ENCODE measurements around the gene KCTD13.
"Not testable (repeated sequence)": the region's sequence is repeated elsewhere in the genome, so short reads cannot be mapped to it uniquely, and the experiment has no call there.

The KCTD13 gene, protein sequence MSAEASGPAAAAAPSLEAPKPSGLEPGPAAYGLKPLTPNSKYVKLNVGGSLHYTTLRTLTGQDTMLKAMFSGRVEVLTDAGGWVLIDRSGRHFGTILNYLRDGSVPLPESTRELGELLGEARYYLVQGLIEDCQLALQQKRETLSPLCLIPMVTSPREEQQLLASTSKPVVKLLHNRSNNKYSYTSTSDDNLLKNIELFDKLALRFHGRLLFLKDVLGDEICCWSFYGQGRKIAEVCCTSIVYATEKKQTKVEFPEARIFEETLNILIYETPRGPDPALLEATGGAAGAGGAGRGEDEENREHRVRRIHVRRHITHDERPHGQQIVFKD

DNA sequence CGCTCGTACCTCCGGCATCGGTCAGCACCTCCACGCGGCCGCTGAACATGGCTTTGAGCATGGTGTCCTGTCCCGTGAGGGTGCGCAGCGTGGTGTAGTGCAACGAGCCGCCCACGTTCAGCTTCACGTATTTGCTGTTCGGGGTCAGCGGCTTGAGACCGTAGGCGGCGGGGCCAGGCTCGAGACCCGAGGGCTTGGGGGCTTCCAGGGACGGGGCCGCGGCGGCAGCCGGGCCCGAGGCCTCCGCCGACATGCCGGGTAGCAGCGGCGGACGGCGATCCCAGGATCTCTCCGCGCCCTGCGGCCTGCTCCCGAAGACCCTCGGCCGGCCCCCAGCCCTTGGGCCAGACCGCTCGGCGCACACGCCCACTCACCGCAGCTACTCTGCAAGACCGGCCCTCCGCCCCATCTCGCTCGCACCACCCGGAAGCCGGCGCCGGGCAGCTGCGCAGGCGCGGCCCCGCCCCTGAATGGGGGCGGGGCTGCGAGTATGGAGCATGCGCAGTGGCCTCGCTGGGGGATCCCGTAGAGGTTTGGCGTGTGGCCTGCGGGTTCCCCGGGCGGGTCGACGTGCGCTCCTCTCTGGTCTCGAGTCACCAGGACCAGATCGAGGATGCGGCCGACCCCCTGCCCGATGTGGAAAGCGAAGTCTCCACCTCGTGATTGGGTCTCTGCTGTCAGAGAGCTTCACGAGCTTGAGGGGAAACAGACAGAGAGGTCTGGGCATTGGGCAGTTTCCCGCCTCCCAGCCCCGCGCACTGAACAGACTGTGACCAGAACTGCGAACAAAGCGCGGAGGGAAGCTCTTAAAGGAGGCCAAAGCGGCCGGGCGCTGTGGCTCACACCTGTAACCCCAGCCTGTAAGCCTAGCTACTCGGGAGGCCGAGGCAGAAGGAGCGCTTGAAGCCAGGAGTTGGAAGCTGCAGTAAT, at the start of gene KCTD13:
Gene KCTD13, minus strand, starts transcription at position 446 of the 930 bp plus-strand sequence. Its CDS starts 193 bp downstream, at position 253.
- peak; percentile 94 for DNase-seq (ENCODE audit: low read depth, low spot score)

DNA sequence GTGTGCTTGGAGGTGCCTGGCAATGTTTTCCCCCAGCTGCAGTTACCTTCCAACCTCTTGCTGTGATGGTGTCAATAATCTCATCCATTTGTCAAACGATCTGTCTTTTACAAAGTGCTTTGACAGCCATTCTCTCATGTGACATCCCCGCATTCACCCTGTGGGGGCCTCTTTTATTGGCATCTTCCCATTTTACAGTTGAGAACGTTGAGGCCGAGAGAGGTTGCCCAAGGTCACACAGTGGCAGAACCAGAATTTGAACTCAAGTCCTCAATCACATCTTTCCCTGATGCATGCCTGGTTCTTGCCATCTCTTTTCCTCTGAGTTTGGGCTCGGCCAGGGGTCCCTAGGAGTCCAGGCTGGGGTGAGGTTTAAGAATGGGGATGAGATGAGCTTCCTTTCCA, 49.1 kb upstream of the KCTD13 start:
- no peak for DNase-seq (ENCODE audit: low read depth, low spot score)

DNA sequence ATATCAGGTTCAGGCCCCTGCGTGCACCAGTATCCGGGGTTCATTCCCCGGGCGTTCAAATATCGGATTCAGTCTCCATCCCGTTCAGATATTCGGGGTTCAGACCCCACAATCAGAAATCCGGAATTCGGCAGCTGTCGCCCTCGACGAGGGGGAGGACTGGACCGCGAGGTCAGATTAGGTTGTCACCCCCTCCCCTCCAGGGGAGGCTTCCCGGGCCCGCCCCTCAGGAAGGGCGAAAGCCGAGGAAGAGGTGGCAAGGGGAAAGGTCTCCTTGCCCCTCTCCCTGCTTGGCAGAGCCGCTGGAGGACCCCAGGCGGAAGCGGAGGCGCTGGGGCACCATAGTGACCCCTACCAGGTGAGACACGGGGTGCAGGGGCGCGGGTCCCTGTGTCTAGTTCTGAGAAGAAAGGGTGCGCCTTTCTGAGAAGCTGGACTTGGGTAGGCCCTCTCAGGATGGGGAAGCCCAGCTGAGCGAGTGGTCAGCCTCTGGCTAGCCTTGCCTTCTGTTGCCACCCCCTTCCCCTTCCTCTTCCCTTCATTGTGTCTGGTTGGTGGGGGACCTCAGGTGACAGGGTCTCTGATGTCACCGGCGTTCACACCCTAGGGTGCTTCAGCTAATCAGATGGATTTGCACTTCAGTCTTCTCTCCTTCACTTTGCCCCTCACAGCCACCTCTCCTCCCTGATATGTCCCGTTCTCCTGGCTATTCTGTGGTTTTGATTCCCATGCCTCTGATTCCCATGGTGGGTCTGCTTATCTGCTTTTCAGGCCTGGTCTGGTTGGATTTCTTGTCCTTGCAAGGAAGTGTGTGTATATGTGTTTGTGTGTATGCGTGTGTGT, 48.5 kb upstream of the KCTD13 start:
- peak; percentile 27 for DNase-seq (ENCODE audit: low read depth, low spot score)

DNA sequence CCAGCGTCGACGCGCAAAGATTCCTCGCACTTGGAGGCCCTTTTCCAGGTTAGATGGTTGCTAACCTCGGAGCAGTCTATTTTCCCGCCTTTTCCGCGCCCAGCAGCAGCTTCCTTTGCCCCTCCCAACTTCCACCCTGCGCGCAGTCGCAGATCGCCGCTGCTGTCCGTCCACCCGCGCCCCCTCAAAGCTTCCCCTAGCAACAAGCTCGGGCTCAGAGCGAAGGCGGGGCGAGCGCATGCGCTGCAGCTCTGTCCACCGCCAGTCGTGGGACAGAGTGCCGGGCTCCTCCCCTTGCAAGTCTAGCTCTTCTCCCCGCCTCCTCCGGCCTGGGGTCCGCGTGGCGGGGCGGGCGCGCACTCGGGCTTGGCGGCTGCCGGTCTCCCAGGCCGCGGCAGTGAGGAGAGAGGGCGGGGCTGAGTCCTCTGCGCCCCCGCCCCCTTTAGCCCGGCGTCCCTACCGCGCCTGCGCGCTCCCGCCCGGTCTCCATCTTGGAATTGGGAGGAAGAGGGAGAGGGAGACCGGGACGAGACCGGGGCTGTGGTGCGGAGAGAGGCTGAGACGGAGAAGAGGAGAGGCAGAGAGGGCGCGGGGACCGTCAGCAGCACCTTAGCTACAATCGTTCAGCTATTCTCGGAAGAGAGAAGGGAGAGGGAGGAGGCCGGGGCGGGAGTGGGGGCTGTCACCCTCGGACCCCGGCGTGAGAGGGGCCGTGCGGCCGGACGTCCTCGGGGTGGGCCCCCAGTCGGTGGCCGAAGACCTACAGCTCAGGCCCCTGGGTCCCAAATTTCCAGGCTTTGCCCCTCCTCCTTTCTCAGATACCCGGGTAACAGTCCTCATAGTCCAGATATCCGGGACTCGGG, 47.6 kb upstream of the KCTD13 start, which contains the start of gene TAOK2:
Gene TAOK2, plus strand, starts transcription at position 485 of the 863 bp plus-strand sequence. CDS start 3,905 bp downstream, outside the sequence.
- peak; percentile 100 for DNase-seq (ENCODE audit: low read depth, low spot score)

DNA sequence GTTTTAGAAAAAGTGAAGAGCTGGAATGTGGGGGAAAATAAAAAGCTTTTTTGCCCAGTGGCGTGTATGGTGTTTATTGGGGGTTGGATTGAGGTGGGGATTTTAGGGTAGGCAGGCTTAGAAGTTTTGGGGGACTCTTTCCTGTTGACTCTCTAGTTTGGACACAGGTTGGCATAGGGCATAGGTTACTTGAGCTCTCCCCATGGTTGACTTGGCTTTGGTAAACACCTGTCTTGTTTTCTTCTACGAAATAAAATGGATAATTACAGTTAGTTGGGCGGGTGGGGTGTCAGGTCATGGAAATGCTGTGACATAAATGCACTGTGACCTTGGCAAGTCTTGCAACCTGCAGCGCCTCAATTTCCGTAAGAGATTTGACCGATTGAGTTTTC, 47.0 kb upstream of the KCTD13 start:
- DNase-seq (ENCODE audit: low read depth, low spot score) = no peak

DNA sequence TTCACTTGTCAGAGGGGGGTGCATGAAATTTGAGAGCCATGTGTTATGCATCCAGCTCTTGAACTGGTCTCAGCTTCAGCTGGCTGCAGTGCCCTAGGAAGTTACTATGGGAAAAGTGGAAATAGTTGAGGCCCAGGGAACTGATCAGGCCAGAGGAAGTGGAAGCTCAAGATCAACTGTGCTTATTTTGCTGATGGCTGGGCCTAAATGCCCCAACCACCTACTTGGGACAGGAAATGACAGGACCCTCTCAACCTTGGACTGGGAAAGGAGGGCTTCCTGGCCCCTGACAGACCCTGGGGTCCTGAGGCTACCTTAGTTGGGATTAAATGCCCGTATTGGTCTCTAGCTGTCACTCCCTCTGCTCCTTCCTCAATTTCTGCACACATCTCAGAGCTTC, 46.5 kb upstream of the KCTD13 start:
- no peak for DNase-seq (ENCODE audit: low read depth, low spot score)

DNA sequence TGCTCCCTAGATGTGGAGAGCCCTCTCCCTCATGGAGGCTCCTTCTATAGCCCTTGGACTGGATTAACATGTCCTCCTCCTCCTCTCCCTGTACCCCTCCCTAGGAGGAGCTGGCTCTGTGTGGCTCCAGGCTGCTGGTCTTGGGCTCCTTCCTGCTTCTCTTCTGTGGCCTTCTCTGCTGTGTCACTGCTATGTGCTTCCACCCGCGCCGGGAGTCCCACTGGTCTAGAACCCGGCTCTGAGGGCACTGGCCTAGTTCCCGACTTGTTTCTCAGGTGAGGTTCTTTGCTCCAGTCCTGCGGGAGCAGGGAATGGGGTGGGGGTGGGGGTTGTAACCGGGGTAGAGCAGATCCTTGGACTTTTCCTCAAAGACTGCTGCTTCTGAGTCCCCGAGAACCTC, 45.3 kb upstream of the KCTD13 start:
- no peak for DNase-seq (ENCODE audit: low read depth, low spot score)

DNA sequence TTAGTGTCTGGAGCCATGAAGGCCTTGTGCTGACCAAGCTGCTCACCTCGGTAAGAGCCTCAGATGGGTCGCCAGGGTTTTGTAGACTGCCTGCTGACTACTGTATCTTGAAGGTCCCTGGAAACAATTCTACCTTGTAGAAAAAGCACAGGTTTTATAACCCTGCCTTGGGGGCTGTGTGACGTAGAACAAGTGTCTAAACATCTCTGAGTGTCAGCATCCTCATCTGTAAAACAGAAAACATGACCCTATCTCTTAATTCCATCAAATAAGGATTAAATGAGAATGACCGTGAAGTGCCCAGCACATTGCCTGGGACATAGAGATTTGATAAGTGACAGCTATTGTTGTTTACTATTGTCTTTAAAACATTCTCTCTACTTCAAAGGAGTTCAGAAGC, 42.2 kb upstream of the KCTD13 start:
- DNase-seq (ENCODE audit: low read depth, low spot score) = no peak

DNA sequence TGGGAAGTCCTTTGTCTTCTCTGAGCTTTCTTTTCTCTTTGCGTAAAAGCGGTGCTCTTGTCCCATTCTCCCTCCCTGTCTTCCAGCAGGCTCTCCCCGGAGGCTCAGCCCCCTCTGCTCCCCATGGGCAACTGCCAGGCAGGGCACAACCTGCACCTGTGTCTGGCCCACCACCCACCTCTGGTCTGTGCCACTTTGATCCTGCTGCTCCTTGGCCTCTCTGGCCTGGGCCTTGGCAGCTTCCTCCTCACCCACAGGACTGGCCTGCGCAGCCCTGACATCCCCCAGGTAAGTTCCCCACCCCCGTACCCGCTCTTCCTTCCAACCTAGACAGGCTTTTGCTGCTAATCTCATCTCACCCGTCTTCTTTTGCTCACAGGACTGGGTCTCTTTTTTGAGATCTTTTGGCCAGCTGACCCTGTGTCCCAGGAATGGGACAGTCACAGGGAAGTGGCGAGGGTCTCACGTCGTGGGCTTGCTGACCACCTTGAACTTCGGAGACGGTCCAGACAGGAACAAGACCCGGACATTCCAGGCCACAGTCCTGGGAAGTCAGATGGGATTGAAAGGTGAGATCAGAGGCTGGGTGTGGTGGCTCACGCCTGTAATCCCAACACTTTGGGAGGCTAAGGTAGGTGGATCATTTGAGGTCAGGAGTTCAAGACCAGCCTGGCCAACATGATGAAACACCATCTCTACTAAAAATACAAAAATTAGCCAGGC, 37.2 kb upstream of the KCTD13 start:
- DNase-seq (ENCODE audit: low read depth, low spot score) = no peak

DNA sequence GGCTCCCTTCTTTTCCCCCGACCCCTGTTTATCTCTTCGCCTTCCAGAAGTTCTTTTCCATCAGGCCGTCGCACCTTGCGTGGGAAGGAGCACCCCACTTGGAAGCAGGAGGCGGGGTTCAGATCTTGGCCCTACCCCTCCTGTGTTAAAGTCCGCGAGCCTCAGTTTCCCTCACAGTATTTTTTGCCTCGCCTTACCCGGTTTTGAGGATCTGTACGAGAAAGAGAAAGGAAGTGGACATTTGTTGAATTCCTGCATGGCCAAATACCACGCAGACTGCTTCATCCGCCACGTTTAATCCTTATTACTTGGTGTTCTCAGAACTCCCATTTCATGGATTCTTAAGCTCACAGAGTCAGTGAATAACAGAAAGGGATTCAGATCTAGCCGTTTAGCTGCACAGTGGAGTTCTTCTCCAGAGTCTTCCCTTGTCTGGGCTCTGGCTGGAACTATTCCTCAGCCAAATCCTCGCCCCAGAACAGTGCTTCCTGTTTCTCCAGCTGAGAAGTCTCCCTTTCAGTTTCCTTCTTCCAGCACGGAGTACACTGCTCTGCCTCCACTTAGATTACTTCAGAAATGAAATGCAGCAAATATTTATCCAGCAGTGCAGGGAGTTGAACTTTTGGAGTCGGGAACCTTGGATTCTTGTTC, 36.4 kb upstream of the KCTD13 start:
- peak; percentile 31 for DNase-seq (ENCODE audit: low read depth, low spot score)

DNA sequence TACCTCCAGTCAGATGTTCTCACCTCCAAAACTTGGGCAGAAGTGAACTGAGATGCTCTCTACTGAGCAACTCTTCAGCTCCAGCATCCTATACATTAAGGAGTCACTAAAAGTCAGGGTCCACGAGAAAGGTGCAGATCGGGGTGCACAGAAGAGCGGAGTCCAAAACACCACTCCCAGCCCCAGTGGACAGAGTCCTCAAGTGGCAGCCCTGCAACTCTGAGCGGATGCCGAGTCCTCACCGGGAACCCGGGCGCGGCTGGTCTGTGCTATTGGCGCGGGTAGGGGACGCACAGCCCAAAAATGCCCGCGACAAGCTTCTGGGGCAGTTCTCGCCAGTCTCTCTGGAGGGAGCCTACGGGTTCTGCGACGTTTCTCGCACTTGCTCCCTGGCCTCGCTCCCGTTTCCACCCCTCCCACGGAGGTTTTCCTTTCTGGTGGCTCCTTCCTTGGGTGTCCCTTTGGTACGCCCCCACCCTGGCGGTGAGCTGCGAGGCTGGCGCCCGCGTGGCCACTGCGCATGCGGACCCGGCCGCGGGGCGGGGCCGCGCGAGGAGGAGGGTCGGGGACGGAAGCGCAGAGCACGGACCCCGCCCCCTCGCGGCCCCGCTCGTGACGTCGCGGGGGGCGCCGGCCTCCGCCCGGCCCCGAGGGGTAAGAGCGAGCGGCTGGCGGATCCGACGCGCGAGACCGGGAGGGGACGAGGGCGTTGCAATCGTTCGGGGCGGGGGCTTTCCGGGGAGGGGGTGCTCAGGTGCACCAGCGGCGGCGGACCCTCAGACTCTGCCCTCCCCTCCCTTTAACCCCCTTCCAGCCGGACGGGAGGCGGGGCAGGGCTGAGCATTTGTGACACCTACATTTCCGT, 35.7 kb upstream of the KCTD13 start, which contains the start of gene TMEM219:
Gene TMEM219, plus strand, starts transcription at position 601 of the 865 bp plus-strand sequence. CDS start 1,065 bp downstream, outside the sequence.
- DNase-seq (ENCODE audit: low read depth, low spot score) = peak; percentile 97

DNA sequence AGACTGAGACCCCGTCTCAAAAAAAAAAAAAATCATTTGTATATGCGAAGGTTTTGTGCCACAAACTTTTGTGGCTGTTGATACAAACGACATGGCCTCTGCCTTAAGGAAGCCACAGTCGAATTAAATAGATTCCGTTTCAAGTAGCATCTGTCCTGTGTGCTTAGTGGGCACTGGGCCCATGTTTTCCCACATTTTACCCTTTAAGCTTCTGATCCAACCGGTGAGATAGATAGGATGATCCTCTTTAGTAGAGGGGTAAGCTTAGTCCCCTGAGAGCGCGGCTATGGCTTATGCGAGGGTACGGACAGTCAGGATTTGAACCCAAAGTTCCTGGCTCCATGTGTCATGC, 35.1 kb upstream of the KCTD13 start:
- DNase-seq (ENCODE audit: low read depth, low spot score) = no peak

DNA sequence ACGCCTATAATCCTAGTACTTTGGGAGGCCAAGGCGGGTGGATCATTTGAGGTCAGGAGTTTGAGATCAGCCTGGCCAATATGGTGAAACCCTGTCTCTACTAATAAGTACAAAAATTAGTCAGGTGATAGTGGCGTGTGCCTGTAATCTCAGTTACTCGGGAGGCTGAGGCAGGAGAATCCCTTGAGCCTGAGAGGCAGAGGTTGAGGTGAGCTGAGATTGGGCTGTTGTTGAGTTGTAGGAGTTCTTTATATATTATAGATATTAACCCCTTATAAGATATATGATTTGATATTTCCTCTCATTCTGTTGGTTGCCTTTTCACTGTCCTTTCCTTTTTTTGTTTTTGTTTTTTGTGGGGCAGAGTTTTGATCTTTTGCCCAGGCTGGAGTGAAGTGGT, 33.8 kb upstream of the KCTD13 start:
- not testable (repeated sequence) for DNase-seq (ENCODE audit: low read depth, low spot score)

DNA sequence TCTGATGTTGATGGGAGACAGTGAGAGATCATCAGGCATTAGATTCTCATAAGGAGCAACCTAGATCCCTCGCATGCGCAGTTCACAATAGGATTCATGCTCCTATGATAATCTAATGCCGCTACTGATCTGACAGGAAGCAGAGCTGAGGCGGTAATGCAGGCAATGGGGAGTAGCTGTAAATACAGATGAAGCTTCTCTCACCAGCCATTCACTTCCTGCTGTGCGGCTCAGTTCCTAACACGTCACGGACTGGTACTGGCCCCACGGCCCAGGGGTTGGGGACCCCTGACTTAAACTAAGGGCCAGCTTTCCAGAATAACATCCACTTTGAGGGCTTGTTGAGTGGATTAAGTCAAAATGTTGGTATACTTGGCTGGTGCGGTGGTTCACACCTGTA, 33.3 kb upstream of the KCTD13 start:
- no peak for DNase-seq (ENCODE audit: low read depth, low spot score)

DNA sequence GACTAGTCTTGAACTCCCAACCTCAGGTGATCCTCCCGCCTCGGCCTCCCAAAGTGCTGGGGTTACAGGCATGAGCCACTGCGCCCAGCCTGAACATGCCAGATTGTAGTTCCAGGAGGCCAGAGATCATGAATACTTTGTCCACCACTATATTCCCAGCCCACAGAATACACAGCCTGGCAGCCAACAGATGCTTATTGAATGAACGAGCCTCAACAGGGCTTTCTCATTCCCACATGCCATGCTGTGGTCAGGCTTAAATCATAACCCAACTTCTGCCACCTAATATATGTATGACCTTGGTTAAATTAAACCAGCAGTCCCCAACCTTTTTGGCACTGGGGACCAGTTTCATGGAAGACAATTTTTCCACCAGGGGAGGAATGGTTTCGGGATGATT, 32.7 kb upstream of the KCTD13 start:
- no peak for DNase-seq (ENCODE audit: low read depth, low spot score)

DNA sequence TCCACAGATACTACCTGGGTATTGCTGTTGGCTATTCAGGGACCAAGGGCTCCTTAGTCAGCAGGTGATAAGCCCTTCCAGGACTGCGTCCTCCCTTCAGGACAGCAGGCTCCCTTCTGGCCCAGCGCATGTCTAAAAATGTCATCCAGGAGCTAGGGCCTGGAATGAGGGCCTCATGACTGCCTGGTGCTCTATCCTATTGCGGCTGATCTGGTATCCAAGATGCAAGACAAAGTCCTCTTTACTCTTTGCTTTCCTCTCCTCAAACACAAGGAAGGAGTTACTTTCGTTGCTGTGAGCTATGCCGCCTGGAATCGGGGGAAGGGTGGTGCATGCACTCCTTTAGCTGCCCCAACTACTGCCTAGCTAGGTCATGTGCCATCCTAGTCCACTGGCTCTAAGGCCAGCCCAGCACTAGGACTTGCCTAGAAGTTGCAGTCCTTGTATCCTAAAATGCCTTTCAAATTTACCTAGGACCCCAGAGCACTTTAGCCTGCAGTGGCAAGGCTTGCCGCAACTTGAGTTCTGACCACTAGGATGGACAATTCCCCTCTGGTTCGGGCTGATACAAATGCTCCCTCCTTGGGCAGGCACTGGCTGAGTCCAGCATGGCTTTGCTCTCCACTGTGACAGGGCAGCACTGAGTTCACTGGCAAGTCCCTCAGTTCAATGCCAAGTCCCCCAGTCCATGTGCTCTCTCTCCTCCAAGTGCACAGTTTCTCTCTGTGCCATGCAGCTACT, 25.8 kb upstream of the KCTD13 start:
- no peak for DNase-seq (ENCODE audit: low read depth, low spot score)

DNA sequence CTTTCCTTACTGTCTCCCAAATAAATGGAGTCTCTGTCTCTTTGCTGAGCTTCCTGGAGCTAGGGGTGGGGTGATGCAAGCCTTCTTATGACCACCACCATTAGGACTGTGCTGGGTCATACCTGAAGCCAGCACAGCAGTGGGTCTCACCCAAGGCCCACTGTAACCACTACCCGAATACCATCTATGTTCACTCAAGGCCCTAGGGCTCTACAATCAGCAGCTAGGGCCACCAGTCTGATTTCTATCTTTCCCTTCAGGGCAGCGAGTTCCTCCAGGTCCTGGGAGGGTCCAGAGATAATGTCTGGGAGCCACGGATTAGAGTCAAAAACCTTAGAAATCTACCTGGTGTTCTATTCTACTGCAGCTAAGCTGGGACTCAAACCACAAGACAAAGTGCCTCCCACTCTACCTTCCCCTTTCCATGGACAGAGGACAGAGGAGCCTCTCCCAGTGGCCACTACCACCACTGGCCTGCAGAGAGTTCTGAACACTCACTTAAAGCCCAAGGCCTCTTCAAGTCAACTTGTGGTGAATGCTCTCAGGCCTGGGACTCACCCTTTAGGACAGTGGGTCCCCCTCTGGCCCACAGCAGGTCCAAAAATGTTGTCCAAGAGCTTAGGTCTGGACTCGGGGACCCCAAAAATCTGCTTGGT, 24.9 kb upstream of the KCTD13 start:
- no peak for DNase-seq (ENCODE audit: low read depth, low spot score)

Data from astrocyte of the hippocampus (primary cell).